ENCODE results near the gene SLC38A4. TPM values are rescaled to one million over a fixed set of nuclear protein-coding genes. Genes with fewer than 3 reads are reported as not detected.

The SLC38A4 gene
- total RNA-seq, 1 experiment from 2014 or later = 0.96 TPM

GRCh38 chr12:46717159-46717558 lies 108.6 kb downstream of the SLC38A4 start:
- no peak for TF ChIP-seq CTCF (conservative IDR thresholded peaks at IDR 0.05)
- Histone ChIP-seq H3K9me3 (ENCODE audit: control insufficient read depth, low read depth, low read length) (no peaks in the 10 kb centered on the region), H3K27ac (ENCODE audit: insufficient read length, low read depth, low read length) (no peak overlapping the region), H3K14ac (ENCODE audit: insufficient read depth, low read length) (no peak overlapping the region), H4K8ac (replicated peaks; ENCODE audit: insufficient read length, low read depth, low read length) (no peak overlapping the region), H2BK120ac (ENCODE audit: low read depth, low read length, poor library complexity, severe bottlenecking) (no peak overlapping the region), H3K56ac (ENCODE audit: insufficient read length, low read depth, low read length) (no peak overlapping the region), H3K4me1 (ENCODE audit: insufficient read depth, low read length) (no peaks in the 10 kb centered on the region), H4K91ac (ENCODE audit: insufficient read length, low read depth, low read length) (no peak overlapping the region), H3K18ac (ENCODE audit: insufficient read length, low read depth, low read length) (no peak overlapping the region), H3K23ac (ENCODE audit: insufficient read length, low read depth, low read length) (no peak overlapping the region), H2BK15ac (ENCODE audit: low read depth, low read length) (no peak overlapping the region), H3T11ph (ENCODE audit: low read length) (no peak overlapping the region), H2BK20ac (ENCODE audit: low read depth, low read length, poor library complexity, severe bottlenecking) (no peak overlapping the region), H3K23me2 (ENCODE audit: insufficient read length, low read depth, low read length, poor library complexity, severe bottlenecking) (no peaks in the 10 kb centered on the region), H4K20me1 (ENCODE audit: control insufficient read depth, insufficient read depth, insufficient read length) (no peaks in the 10 kb centered on the region), H3K9ac (ENCODE audit: extremely low read depth, insufficient read length, low read length) (no peak overlapping the region), H3K79me2 (ENCODE audit: insufficient read depth, low read length) (no peaks in the 10 kb centered on the region), H4K5ac (ENCODE audit: insufficient read length, low read depth, low read length) (no peak overlapping the region), H2BK12ac (ENCODE audit: insufficient read length, low read depth, low read length) (no peak overlapping the region), H3K27me3 (ENCODE audit: insufficient read depth, low read length) (no peaks in the 10 kb centered on the region), H3K79me1 (ENCODE audit: insufficient read depth, low read depth, low read length, poor library complexity, severe bottlenecking) (no peaks in the 10 kb centered on the region), H3K4me2 (ENCODE audit: insufficient read depth, insufficient read length, low read length) (no peak overlapping the region), H2BK5ac (ENCODE audit: insufficient read length, low read length) (no peak overlapping the region), H2AK5ac (ENCODE audit: insufficient read length, low read length) (no peak overlapping the region), H3K4ac (ENCODE audit: low read depth, low read length) (no peak overlapping the region), H2AFZ (ENCODE audit: low read length) (no peak overlapping the region)
- H3K9me3 Mint-ChIP-seq = peaks cover 3 to 8% of the 10 kb centered on the region in 2 experiments; a peak in 4 of 5 replicates
- H3K36me3 Mint-ChIP-seq (ENCODE audit: insufficient read depth in 1 of 3, low read depth in 3 of 3) = no peaks in the 10 kb centered on the region
- H3K27ac Mint-ChIP-seq = no peak overlapping the region
- no peak for DNase-seq
- H3K4me3 Mint-ChIP-seq = no peak overlapping the region
- no peaks in the 10 kb centered on the region for H3K4me1 Mint-ChIP-seq
- H3K27me3 Mint-ChIP-seq (ENCODE audit: low read depth) = no peaks in the 10 kb centered on the region; the same call in 1 of the 2 replicates
